ENCODE measurements around the gene DAD1. TPM values are rescaled to one million over a fixed set of nuclear protein-coding genes. Genes with fewer than 3 reads are reported as not detected.
"Not testable (repeated sequence)": the region's sequence is repeated elsewhere in the genome, so short reads cannot be mapped to it uniquely, and the experiment has no call there.

Gene DAD1
- total RNA-seq, 1 donor from 2014 or later = 163 TPM

- no peak for ATAC-seq
These were observed 37.4 kb downstream of the DAD1 start for GRCh38 chr14:22551605-22551997.

GRCh38 chr14:22549981-22550673 is 38.9 kb downstream of the DAD1 start:
- ATAC-seq = no peak

GRCh38 chr14:22549324-22549962 is 39.6 kb downstream of the DAD1 start:
- ATAC-seq = no peak

- no peak for ATAC-seq
These were observed 40.9 kb downstream of the DAD1 start for GRCh38 chr14:22547948-22548750.

- no peak for ATAC-seq
These were observed 41.6 kb downstream of the DAD1 start for GRCh38 chr14:22547313-22547947.

GRCh38 chr14:22546722-22547071 is 42.3 kb downstream of the DAD1 start:
- no peak for ATAC-seq

GRCh38 chr14:22545842-22546721 is 42.9 kb downstream of the DAD1 start:
- peak; percentile 48 for ATAC-seq

GRCh38 chr14:22544881-22545420 is 44.1 kb downstream of the DAD1 start:
- no peak for ATAC-seq

- no peak for ATAC-seq
These were observed 44.6 kb downstream of the DAD1 start for GRCh38 chr14:22544406-22544805.

- ATAC-seq = not testable (repeated sequence)
These were observed 45.3 kb downstream of the DAD1 start for GRCh38 chr14:22543570-22544357.

- ATAC-seq = no peak
These were observed 46.7 kb downstream of the DAD1 start for GRCh38 chr14:22542360-22542759.

- ATAC-seq = no peak
These were observed 47.3 kb downstream of the DAD1 start for GRCh38 chr14:22541721-22542120.

GRCh38 chr14:22540811-22541360 is 48.1 kb downstream of the DAD1 start:
- ATAC-seq = no peak

GRCh38 chr14:22540293-22540692 is 48.7 kb downstream of the DAD1 start:
- no peak for ATAC-seq

GRCh38 chr14:22539831-22540230 is 49.2 kb downstream of the DAD1 start:
- no peak for ATAC-seq

GRCh38 chr14:22538671-22539228 is 50.3 kb downstream of the DAD1 start:
- ATAC-seq = no peak

- peak; percentile 2 for ATAC-seq
These were observed 51.4 kb downstream of the DAD1 start for GRCh38 chr14:22537436-22538310.

- ATAC-seq = peak; percentile 97
These were observed 52.1 kb downstream of the DAD1 start for GRCh38 chr14:22536853-22537338.

GRCh38 chr14:22535916-22536315 is 53.1 kb downstream of the DAD1 start:
- no peak for ATAC-seq
